Right lobe of liver (tissue), 6 donors: Measurements from ENCODE around the gene VSTM2B. TPM values are rescaled to one million over a fixed set of nuclear protein-coding genes. Genes with fewer than 3 reads are reported as not detected.

Experiments
- ATAC-seq, 4 donors: fragments of 200-7000 bp; cut with Tn5 transposase; one replicate each; pipeline ENCODE4 v1.9.1; 2020; ENCODE audit warnings: mild to moderate bottlenecking in 4 of 4, moderate library complexity in 4 of 4
- DNase-seq, 3 donors: peaks; one replicate each; pipeline ENCODE4 v3.0.0-alpha.2; 2020
- H3K27ac ChIP-seq, 3 donors: fragments of 200-600 bp; one replicate each; pipeline ENCODE4 v1.8.0; 2022
- H3K27me3 ChIP-seq, 2 donors: fragments of 200-600 bp; one replicate each; pipeline ENCODE4 v1.8.0; 2022
- H3K36me3 ChIP-seq, 4 donors: fragments of 200-600 bp; sonication (generic) in 1 of 4; one replicate each; pipeline versions ENCODE4 v1.5.1 to v1.8.0; 2017 to 2022; ENCODE audit warnings: control low read depth in 1 of 4
- H3K4me1 ChIP-seq, 4 donors: fragments of 200-600 bp; sonication (generic) in 1 of 4; one replicate each; pipeline versions ENCODE4 v1.5.1 to v1.8.0; 2017 to 2022; ENCODE audit warnings: control low read depth in 1 of 4
- H3K4me3 ChIP-seq, 3 donors: fragments of 200-600 bp; one replicate each; pipeline ENCODE4 v1.8.0; 2022
- H3K9me3 ChIP-seq, 4 donors: fragments of 200-600 bp; sonication (generic) in 1 of 4; one replicate each; pipeline versions ENCODE4 v1.5.1 to v1.8.0; 2017 to 2022; ENCODE audit warnings: control low read depth in 1 of 4
- POLR2A ChIP-seq: fragments of 450-650 bp; IDR thresholded peaks from one replicate; pipeline ENCODE4 v1.6.1; 2017; ENCODE audit warnings: antibody characterized with exemption, mild to moderate bottlenecking
- WGBS: methylation state at CpG from one replicate; pipeline ENCODE4 v1.1.6; 2018; ENCODE audit warnings: low coverage, low lambda C conversion rate; ENCODE audit not compliant: insufficient coverage; ENCODE audit errors: missing lambda C conversion rate; 5-methylcytosine and 5-hydroxymethylcytosine counted together
- intact Hi-C, 2 donors: fragments of 100-400 bp; cut with DNase I; formaldehyde crosslinking; loops; one replicate each; pipeline versions ENCODE4 v1.11.2 to v1.14.1; 2022
- total RNA-seq, 6 experiments: library from RNA; depleted of rRNA in 2 of 6; stranded (reverse); fragments of >200 nt in 2 of 6; fragmentation: NEBNext Ultra II Directional in 3 of 6; extraction: Animal tissue kit (Norgen Biotek cat#: 25700) in 3 of 6; gene quantifications; one replicate each; pipeline versions ENCODE4 v1.1.0 to v1.2.4, GENCODE V29; 2016 to 2023
- TF ChIP-seq, protein P1 (sequence below), 4 donors: fragments of 200-600 bp in 3 of 4; fragments of 450-650 bp in 1 of 4; IDR thresholded peaks; one replicate each; pipeline versions ENCODE4 v1.5.1 to v1.8.0; 2016 to 2022; ENCODE audit warnings: antibody characterized with exemption in 4 of 4, mild to moderate bottlenecking in 2 of 4
- donor health status: DM: no; HTN: yes; CAD: no.
- donor health status: DM: no; HTN: no; CAD: no.
- donor health status: DM: no; HTN: no; CAD: no.
- donor health status: DM: no; HTN: yes; CAD: no.
- donor health status: DM: no; HTN: yes; CAD: no.

The VSTM2B gene
- total RNA-seq, 6 experiments from 2014 or later: not detected

DNA sequence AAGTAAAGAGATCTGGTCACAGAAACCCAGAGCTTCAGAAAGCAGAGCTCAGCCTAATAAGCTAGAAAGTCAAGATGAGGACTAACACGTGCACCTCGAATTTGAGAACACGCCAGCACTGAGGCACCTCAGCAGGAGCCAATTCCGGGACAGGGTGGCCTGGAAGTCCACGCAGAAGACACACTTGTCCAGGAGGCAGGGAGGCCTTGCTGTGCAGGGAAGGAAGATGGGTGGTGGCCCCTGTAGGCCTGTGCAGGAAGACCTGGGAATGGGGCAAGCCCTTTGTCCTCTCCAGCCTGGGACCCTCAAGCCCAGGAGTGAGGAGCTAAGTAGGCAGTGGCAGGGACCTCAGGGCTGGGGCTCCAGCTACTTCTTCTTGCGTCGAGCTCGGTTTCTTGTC, 16.3 kb upstream of the VSTM2B start:
- peak in 1 of 3 donors; percentile 29 for DNase-seq
- Histone ChIP-seq H3K27ac (no peak overlapping the region), H3K36me3 (no peaks in the 10 kb centered on the region), H3K9me3 (no peaks in the 10 kb centered on the region), H3K4me3 (no peak overlapping the region), H3K27me3 (no peaks in the 10 kb centered on the region), H3K4me1 (no peaks in the 10 kb centered on the region)
- ATAC-seq: no peak
- TF ChIP-seq, protein P1, sequence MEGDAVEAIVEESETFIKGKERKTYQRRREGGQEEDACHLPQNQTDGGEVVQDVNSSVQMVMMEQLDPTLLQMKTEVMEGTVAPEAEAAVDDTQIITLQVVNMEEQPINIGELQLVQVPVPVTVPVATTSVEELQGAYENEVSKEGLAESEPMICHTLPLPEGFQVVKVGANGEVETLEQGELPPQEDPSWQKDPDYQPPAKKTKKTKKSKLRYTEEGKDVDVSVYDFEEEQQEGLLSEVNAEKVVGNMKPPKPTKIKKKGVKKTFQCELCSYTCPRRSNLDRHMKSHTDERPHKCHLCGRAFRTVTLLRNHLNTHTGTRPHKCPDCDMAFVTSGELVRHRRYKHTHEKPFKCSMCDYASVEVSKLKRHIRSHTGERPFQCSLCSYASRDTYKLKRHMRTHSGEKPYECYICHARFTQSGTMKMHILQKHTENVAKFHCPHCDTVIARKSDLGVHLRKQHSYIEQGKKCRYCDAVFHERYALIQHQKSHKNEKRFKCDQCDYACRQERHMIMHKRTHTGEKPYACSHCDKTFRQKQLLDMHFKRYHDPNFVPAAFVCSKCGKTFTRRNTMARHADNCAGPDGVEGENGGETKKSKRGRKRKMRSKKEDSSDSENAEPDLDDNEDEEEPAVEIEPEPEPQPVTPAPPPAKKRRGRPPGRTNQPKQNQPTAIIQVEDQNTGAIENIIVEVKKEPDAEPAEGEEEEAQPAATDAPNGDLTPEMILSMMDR (IDR thresholded peaks at IDR 0.05): no peak
- no peak for TF ChIP-seq POLR2A
- WGBS: 26% methylated on average over 3 of the region's 8 CpGs
- intact Hi-C loops: no loop called here

DNA sequence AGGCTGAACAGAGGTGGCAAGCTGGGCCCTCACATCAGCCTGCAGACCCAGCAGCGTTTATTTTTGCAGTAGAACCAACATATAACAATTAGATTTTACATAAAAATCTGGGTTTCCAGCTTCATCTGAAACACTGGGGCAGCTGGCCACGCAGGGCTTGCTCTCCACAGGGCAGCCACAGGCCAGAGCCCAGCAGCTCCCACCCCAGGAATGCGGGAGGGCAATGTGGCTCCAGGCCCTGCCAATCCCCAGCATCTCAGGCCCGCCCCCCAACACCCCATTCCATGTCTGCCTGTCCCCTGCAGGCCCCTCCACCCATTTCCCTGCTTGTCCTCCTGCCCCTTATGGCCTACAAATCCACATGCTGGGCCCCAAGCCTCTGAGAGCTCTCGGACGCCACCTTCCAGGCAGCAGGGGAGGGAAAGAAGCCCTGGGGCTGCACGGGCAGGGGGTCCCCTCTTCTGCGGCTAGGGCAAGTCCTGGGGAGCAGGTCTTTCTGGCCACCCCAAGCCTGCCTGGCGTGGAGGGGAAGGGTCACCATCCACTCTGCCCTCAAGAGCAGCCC, 15.0 kb upstream of the VSTM2B start:
- Histone ChIP-seq H3K4me1 (no peaks in the 10 kb centered on the region), H3K36me3 (no peaks in the 10 kb centered on the region), H3K9me3 (no peaks in the 10 kb centered on the region), H3K4me3 (no peak overlapping the region), H3K27ac (no peak overlapping the region), H3K27me3 (no peaks in the 10 kb centered on the region)
- WGBS: 50% methylated on average over 5 of the region's 9 CpGs
- intact Hi-C loops: no loop called here
- ATAC-seq: no peak
- DNase-seq: peak in 1 of 3 donors; percentile 27
- TF ChIP-seq POLR2A: no peak
- TF ChIP-seq, protein P1 (IDR thresholded peaks at IDR 0.05): no peak

DNA sequence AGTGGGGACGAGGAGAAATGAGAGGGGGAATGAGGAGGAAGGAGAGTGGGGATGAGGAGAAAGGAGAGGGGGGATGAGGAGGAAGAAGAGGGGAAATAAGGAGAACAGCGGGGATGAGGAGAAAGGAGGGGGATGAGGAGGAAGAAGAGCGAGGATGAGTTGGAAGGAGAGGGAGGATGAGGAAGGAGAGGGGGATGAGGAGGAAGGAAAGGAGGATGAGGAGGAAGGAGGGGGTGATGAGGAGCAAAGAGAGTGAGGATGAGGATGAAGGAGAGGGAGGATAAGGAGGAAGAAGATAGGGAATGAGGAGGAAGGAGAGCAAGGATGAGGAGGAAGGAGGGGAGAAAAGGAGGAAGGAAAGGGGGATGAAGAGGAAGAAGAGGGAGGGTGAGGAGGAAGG, 14.0 kb upstream of the VSTM2B start:
- intact Hi-C loops: no loop called here
- 46% methylated on average over 3 of the region's 3 CpGs for WGBS
- TF ChIP-seq, protein P1 (IDR thresholded peaks at IDR 0.05): no peak
- TF ChIP-seq POLR2A: no peak

DNA sequence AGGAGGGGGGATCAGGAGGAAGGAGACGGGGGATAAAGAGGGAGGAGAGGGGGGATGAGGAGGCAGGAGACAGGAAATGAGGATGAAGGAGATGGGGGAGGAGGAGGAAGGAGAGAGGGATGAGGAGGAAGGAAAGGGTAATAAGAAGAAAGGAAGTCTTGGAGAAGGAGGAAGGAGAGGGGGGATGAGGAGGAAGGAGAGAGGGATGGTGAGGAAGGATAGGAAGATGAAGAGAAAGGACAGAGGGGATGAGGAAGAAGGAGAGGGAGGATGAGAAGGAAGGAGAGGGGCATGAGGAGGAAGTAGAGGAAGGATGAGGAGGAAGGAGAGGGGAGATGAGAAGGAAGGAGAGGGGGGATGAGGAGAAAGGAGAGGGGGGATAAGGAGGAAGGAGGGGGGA, 13.0 kb upstream of the VSTM2B start:
- Histone ChIP-seq H3K36me3 (no peaks in the 10 kb centered on the region), H3K27me3 (no peaks in the 10 kb centered on the region), H3K4me1 (no peaks in the 10 kb centered on the region), H3K4me3 (no peak overlapping the region), H3K27ac (no peak overlapping the region), H3K9me3 (no peaks in the 10 kb centered on the region)
- ATAC-seq: no peak
- no peak for TF ChIP-seq POLR2A
- TF ChIP-seq, protein P1 (IDR thresholded peaks at IDR 0.05): no peak
- no peak for DNase-seq
- WGBS: 11% methylated on average over 1 of the region's 1 CpG
- intact Hi-C loops: no loop called here

More for the DNA sequence above, 14.0 kb upstream of the VSTM2B start:
- no peaks in the 10 kb centered on the region for H3K4me1 ChIP-seq
- DNase-seq (no peak), ATAC-seq (no peak)
- no peaks in the 10 kb centered on the region for H3K36me3 ChIP-seq
- H3K27me3 ChIP-seq: no peaks in the 10 kb centered on the region
- H3K27ac ChIP-seq: no peak overlapping the region
- no peak overlapping the region for H3K4me3 ChIP-seq
- no peaks in the 10 kb centered on the region for H3K9me3 ChIP-seq
